ENCODE results near the gene DUX4. TPM values are rescaled to one million over a fixed set of nuclear protein-coding genes. Genes with fewer than 3 reads are reported as not detected.

The DUX4 gene
- total RNA-seq: not detected in 2 replicates

DNA sequence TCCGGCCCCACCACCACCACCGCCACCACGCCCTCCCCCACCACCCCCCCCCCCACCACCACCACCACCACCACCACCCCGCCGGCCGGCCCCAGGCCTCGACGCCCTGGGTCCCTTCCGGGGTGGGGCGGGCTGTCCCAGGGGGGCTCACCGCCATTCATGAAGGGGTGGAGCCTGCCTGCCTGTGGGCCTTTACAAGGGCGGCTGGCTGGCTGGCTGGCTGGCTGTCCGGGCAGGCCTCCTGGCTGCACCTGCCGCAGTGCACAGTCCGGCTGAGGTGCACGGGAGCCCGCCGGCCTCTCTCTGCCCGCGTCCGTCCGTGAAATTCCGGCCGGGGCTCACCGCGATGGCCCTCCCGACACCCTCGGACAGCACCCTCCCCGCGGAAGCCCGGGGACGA, at the start of gene DUX4:
TSS of gene DUX4 (plus strand) at position 347 of the 400 bp plus-strand sequence. CDS start at position 347, 0 bp downstream.

Other genes starting within 250 kb of the DUX4 start
- 9.6 and 10.5 TPM in 2 replicates for gene FRG1, start 232.9 kb upstream of the DUX4 start, total RNA-seq
- gene FRG2, start 146.5 kb upstream of the DUX4 start, total RNA-seq: not detected in 2 replicates
- gene DBET, start 109.3 kb upstream of the DUX4 start, total RNA-seq: not detected in 2 replicates